Mononuclear cell (primary cell): Measurements from ENCODE around the gene BOC. TPM values are rescaled to one million over a fixed set of nuclear protein-coding genes. Genes with fewer than 3 reads are reported as not detected.

Experiments used
- H3K27me3 ChIP-seq: 2 replicates; pipeline ENCODE4 v1.6.0; 2011; ENCODE audit warnings: low read length, control low read depth; ENCODE audit not compliant: insufficient read depth
- H3K4me1 ChIP-seq: 2 replicates; pipeline ENCODE4 v1.5.1; 2011; ENCODE audit warnings: mild to moderate bottlenecking, low read length, control low read depth; ENCODE audit not compliant: insufficient read depth
- H3K4me3 ChIP-seq: 2 replicates; pipeline ENCODE4 v1.5.1; 2011; ENCODE audit warnings: mild to moderate bottlenecking, low read length, moderate library complexity
- H3K9me3 ChIP-seq: 2 replicates; pipeline ENCODE4 v1.5.1; 2011; ENCODE audit warnings: low read depth, mild to moderate bottlenecking, control low read depth, low read length
- total RNA-seq: library from RNA; depleted of rRNA; stranded (reverse); fragments of >200 nt; gene quantifications from one replicate; pipeline ENCODE4 v1.2.3, GENCODE V29; 2012

Gene BOC
- total RNA-seq, 1 donor, result not detected

DNA sequence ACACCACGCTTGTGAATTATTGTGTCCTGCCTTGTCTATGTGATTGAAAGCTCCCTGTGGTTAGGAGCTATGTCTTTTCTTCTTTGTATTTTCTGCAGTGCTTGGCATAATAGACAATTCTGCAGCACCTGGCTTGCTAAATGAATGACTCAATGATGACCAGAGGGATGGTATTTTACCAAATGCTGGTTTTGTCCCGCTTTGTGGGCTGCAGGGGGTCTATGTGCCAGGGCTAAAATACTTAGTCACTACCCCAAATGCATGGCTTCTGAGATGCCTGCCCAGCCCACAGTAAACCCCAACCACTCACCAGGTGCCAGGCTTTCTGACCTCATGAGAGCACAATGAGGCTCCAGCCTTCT lies 50.9 kb downstream of the BOC start:
- Histone ChIP-seq H3K27me3 (no peaks in the 10 kb centered on the region), H3K4me1 (no peaks in the 10 kb centered on the region), H3K9me3 (no peaks in the 10 kb centered on the region), H3K4me3 (no peak overlapping the region)

DNA sequence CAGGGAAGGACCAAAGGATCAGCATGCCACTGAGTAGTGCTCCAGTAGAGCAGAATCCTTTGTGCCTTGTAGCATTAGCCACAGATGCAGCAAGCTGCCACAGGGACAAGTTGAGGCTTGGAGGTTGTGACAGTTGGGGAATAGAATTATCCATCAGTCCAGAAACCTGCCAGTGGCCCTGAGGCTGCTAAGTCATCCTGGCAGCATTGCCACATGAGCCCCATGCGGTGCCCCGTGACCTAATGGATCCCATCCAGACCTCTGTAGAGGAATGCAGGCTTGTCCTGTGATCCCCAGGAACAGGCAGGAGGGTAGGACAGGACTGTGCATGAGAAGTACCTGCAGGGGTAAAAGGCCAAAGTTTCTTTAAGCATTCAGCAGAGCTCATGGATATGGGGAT lies 51.7 kb downstream of the BOC start:
- H3K4me1 ChIP-seq, result no peaks in the 10 kb centered on the region
- no peaks in the 10 kb centered on the region for H3K9me3 ChIP-seq
- no peaks in the 10 kb centered on the region for H3K27me3 ChIP-seq
- H3K4me3 ChIP-seq, result no peak overlapping the region

DNA sequence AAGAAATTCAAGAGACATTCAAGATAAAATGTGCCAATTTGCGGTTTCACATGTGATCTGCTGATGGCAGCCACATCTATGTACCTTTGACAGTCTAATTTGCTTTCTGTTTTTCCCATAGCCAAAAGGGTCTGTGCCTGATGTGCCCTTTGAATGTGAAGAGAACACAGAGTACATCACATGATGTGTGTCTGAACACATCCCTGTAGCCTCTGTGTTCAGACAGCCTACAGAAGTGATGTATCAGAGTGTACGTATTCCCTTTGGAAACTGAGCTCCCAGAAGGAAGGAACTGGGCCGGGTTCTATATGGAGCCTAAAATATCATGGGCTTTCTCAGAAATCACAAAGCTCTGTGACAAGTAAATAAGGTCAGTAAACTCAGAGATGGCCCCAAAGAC lies 52.4 kb downstream of the BOC start:
- no peak overlapping the region for H3K4me3 ChIP-seq
- H3K27me3 ChIP-seq, result no peaks in the 10 kb centered on the region
- no peaks in the 10 kb centered on the region for H3K9me3 ChIP-seq
- H3K4me1 ChIP-seq, result no peaks in the 10 kb centered on the region

DNA sequence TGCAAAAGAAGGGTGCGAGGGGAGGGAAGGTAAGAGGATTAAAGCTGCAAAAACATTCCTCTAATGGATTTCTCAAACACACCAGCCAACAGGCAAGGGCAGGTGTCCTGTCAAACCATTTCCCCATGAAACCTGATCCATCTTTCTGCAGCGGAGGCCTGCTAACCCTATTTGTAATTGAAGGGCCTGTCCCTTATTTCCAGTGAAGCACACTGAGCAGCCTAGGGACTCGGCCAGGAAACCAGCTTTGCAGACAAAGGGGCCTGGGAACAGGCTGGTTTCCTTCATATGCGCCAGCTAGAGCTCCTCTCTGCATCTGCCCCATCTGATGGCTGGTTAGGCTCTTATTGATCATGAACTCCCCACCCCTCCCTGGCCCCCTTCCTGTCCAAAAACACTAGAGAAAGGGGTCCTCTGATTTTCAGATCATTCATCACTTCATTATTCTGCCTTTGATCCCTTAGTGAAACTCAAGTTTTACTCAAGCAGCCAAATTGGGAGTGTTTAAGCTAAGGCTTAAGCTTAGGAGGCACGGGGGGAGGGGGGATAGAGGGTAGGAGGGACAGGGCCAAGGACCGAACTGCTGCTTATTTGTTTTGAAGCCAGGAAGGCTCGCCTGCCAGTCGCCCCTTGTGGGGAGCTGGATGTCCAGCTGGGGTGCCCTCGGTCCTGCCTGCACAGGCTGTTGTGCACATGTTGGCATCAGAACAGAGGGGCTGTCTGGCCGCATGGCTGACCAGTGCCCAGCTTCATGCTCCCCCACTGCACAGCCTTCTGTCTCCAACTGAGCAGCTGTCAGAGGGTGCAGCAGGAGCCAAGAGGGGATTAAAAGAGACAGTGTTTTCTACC lies 53.1 kb downstream of the BOC start:
- no peaks in the 10 kb centered on the region for H3K4me1 ChIP-seq
- no peak overlapping the region for H3K4me3 ChIP-seq
- H3K27me3 ChIP-seq, result no peaks in the 10 kb centered on the region
- H3K9me3 ChIP-seq, result no peaks in the 10 kb centered on the region

DNA sequence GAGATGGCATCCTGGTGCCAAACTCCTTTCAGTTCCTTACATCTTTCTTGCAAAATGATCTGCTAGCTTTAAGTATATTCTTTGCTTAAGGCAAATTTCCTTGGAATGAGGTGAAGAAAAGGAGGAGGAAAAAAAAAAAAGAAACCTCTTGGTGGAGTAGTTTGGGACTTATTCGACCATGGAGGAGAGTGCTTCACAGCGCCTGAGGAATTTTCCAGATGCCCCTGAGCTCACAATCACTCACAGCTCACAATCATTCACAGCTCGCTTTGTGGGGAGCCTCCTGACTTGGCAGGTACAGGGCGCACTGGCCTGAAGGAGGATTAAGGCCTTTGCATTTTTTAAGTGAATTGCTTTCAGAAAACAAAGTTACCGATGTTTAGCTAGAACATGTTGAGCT lies 53.9 kb downstream of the BOC start:
- no peaks in the 10 kb centered on the region for H3K9me3 ChIP-seq
- no peak overlapping the region for H3K4me3 ChIP-seq
- no peaks in the 10 kb centered on the region for H3K27me3 ChIP-seq
- no peaks in the 10 kb centered on the region for H3K4me1 ChIP-seq

GRCh38 chr3:113266738-113267137 lies 55.4 kb downstream of the BOC start:
- Histone ChIP-seq H3K4me3 (no peak overlapping the region), H3K9me3 (no peaks in the 10 kb centered on the region), H3K4me1 (no peaks in the 10 kb centered on the region), H3K27me3 (no peaks in the 10 kb centered on the region)

DNA sequence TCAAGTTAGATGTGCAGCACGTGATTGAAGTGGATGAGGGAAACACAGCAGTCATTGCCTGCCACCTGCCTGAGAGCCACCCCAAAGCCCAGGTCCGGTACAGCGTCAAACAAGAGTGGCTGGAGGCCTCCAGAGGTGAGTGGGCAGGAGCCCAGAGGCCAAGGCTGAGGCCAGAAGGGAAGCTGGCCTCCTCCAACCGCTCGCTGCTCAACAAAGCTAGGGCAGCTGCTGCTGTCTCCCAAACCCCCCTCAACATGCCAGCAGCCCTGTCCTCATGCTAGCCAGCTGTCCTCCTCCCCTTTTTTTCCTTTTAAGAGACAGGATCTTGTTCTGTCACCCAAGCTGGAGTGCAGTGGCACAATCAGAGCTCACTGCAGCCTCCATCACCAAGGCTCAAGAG lies 57.0 kb downstream of the BOC start:
- Histone ChIP-seq H3K9me3 (no peaks in the 10 kb centered on the region), H3K4me1 (no peaks in the 10 kb centered on the region), H3K4me3 (no peak overlapping the region), H3K27me3 (no peaks in the 10 kb centered on the region)

- Histone ChIP-seq H3K4me1 (no peaks in the 10 kb centered on the region), H3K9me3 (no peaks in the 10 kb centered on the region), H3K4me3 (no peak overlapping the region), H3K27me3 (no peaks in the 10 kb centered on the region)
These were observed 57.6 kb downstream of the BOC start for GRCh38 chr3:113268942-113269341.

GRCh38 chr3:113269661-113270060 lies 58.3 kb downstream of the BOC start:
- Histone ChIP-seq H3K4me1 (no peaks in the 10 kb centered on the region), H3K4me3 (no peak overlapping the region), H3K9me3 (no peaks in the 10 kb centered on the region), H3K27me3 (no peaks in the 10 kb centered on the region)

- no peaks in the 10 kb centered on the region for H3K4me1 ChIP-seq
- no peak overlapping the region for H3K4me3 ChIP-seq
- H3K27me3 ChIP-seq, result no peaks in the 10 kb centered on the region
- no peaks in the 10 kb centered on the region for H3K9me3 ChIP-seq
These were observed 58.7 kb downstream of the BOC start for GRCh38 chr3:113270068-113270467.

DNA sequence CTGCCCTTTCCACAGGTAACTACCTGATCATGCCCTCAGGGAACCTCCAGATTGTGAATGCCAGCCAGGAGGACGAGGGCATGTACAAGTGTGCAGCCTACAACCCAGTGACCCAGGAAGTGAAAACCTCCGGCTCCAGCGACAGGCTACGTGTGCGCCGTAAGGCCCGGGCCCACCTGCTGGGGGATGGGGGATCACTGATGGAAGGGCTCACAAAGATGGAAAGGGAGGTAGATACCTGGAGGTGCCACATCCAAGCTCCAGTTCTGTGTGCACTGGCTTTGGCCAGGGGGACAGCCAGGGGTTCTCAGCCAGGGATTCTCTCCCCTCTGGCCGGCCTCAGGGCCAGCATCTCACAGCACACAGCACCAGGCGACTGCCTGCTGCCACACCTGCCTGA lies 59.4 kb downstream of the BOC start:
- Histone ChIP-seq H3K4me3 (no peak overlapping the region), H3K9me3 (no peaks in the 10 kb centered on the region), H3K4me1 (peaks cover 3% of the 10 kb centered on the region), H3K27me3 (no peaks in the 10 kb centered on the region)

GRCh38 chr3:113271189-113271588 lies 59.8 kb downstream of the BOC start:
- Histone ChIP-seq H3K9me3 (no peaks in the 10 kb centered on the region), H3K27me3 (no peaks in the 10 kb centered on the region), H3K4me3 (no peak overlapping the region), H3K4me1 (peaks cover 7% of the 10 kb centered on the region)

- Histone ChIP-seq H3K27me3 (no peaks in the 10 kb centered on the region), H3K4me1 (peaks cover 13% of the 10 kb centered on the region), H3K9me3 (no peaks in the 10 kb centered on the region), H3K4me3 (no peak overlapping the region)
These were observed 60.4 kb downstream of the BOC start for GRCh38 chr3:113271594-113272384.

DNA sequence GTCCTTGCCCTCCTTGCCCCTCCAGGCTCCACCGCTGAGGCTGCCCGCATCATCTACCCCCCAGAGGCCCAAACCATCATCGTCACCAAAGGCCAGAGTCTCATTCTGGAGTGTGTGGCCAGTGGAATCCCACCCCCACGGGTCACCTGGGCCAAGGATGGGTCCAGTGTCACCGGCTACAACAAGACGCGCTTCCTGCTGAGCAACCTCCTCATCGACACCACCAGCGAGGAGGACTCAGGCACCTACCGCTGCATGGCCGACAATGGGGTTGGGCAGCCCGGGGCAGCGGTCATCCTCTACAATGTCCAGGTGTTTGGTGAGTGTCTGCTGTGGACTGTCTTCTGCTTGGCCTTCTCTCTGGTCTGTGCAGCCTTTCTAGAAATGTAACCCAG lies 61.0 kb downstream of the BOC start:
- H3K4me1 ChIP-seq, result peaks cover 19% of the 10 kb centered on the region
- no peaks in the 10 kb centered on the region for H3K9me3 ChIP-seq
- no peak overlapping the region for H3K4me3 ChIP-seq
- H3K27me3 ChIP-seq, result no peaks in the 10 kb centered on the region

DNA sequence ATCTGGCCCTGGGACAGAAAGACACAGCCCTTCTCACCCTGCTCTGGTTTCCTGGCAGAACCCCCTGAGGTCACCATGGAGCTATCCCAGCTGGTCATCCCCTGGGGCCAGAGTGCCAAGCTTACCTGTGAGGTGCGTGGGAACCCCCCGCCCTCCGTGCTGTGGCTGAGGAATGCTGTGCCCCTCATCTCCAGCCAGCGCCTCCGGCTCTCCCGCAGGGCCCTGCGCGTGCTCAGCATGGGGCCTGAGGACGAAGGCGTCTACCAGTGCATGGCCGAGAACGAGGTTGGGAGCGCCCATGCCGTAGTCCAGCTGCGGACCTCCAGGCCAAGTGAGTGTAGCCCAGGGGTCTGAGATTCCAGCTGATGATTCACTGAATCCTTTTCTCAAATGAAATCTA lies 61.7 kb downstream of the BOC start:
- Histone ChIP-seq H3K4me3 (no peak overlapping the region), H3K27me3 (no peaks in the 10 kb centered on the region), H3K4me1 (peaks cover 19% of the 10 kb centered on the region), H3K9me3 (no peaks in the 10 kb centered on the region)
